Stimulated activated CD8-positive, alpha-beta memory T cell treated with anti-CD3 and anti-CD28 coated beads, Interleukin-4, amount 100 ng/mL, for 4 hours (primary cell): ENCODE measurements around the gene SPNS2.

Experiments used
- DNase-seq, 2 donors: peaks; one replicate each; pipeline ENCODE4 v3.0.0-alpha.2; 2020; ENCODE audit warnings: low read depth in 2 of 2, low spot score in 1 of 2

SPNS2 gene

DNA sequence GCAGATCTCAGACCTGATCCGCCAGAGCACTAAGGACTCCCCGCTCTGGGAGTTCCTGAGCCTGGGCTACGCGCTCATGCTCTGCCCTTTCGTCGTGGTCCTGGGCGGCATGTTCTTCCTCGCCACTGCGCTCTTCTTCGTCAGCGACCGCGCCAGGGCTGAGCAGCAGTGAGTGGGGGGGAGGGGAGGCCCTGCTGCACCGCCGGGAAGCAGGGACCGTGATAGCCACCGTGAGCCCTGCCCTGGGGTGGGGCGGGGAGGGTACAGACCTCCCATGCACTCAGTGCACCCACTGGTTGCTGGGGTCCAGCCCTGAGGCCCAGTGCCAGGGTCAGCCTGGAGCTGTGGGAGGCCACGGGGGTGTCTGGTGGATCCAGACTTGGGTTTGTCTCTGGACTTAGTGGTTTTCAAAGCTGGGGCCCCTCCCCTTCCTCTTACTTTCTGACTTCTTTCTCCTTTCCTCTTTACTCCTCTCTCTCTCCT is 37.6 kb downstream of the SPNS2 start:
- no peak for DNase-seq

GRCh38 chr17:4536742-4537411 is 38.2 kb downstream of the SPNS2 start:
- DNase-seq = no peak

GRCh38 chr17:4537451-4538235 is 39.0 kb downstream of the SPNS2 start:
- no peak for DNase-seq

- no peak for DNase-seq
Observed at GRCh38 chr17:4538236-4539002, 39.7 kb downstream of the SPNS2 start.

- DNase-seq = no peak
Observed at GRCh38 chr17:4539025-4539424, 40.3 kb downstream of the SPNS2 start.

DNA sequence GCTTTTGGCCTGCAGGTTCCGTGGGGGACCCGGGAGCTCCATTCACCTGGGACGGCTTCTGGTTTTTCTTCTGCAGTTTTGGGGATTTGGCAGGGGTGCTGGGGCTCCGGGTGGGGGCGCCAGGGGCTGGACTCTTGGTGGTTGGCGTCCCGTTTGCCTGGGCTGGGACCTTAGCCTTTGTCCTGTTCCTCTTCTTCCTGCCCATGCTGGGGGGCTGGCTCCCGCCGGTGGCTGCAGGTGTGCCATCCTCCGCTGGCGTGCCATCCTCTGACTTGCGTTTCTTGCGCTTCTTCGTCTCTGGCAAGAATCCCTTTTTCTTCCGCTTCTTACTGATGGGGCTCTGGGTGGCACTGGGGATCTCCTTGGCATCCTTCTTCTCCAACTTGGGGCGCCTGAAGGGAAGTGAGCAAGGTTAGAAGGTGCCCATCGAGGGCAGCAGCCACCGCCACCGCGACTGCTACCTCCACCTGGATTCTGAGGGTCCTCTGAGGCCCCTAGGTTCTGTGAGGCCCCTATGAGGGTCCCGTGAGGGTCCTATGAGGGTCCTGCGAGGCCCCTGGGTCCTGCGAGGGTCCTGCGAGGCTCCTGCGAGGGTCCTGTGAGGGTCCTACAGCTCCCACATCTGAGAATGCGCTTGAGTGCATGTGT is 41.0 kb downstream of the SPNS2 start:
- no peak for DNase-seq

- no peak for DNase-seq
Observed at GRCh38 chr17:4540224-4540651, 41.6 kb downstream of the SPNS2 start.

- DNase-seq = no peak
Observed at GRCh38 chr17:4540687-4541327, 42.1 kb downstream of the SPNS2 start.

- no peak for DNase-seq
Observed at GRCh38 chr17:4541328-4542002, 42.8 kb downstream of the SPNS2 start.

GRCh38 chr17:4542003-4542725 is 43.5 kb downstream of the SPNS2 start:
- DNase-seq = no peak

DNA sequence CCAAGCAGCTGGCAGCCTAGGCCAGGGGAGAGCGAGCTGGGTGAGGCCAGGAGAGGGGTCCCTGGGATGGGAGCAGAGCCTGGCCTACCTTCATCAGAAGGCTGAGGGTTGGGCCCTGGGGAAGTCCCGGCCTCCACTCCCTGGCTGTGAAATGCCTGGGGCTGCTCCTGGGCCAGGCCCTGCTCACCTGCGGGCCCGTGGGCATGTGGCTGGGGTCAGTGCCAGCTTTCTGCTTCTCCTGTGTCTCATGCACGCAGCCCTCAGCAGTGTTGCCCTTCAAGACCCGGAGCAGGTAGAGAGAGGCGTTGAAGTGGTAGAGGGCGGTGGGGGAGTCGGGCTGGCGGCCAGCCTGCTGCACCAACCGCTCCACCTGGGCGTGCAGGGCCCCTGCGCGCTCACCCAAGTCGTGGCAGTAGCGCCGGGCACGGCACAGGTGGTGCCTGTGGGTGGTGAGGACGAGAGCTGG is 44.1 kb downstream of the SPNS2 start:
- no peak for DNase-seq

- DNase-seq = no peak
Observed at GRCh38 chr17:4543557-4544026, 44.9 kb downstream of the SPNS2 start.

- DNase-seq = no peak
Observed at GRCh38 chr17:4544135-4544950, 45.7 kb downstream of the SPNS2 start.

- DNase-seq = no peak
Observed at GRCh38 chr17:4544951-4545216, 46.2 kb downstream of the SPNS2 start.

GRCh38 chr17:4545217-4545951 is 46.7 kb downstream of the SPNS2 start:
- DNase-seq = no peak

GRCh38 chr17:4547118-4547906 is 48.6 kb downstream of the SPNS2 start:
- no peak for DNase-seq

DNA sequence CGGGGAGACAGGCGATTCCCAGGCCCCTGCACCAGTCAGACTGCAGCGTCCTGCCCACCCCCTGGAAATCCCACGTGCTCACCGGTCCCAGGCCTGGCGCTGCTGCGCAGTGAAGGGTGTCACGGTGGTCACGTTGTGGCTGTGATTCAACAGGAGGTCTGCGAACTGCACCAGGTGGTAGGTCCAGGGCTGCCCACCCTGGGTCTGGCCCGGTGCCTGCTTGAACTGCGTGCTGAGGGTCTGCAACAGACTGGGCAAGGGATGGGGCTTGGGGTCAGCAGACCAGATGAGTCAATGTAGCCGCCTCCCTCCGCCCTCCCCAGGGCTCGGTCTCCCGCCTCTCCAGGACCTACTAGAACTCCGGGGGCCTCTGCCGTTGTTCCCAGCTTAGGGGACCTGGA is 49.4 kb downstream of the SPNS2 start:
- no peak for DNase-seq
